NOMO-1 (cell line): ENCODE data around the gene RAPGEF3.

ENCODE experiments used
- DNase-seq, 2 experiments: peaks; one replicate each; lab custom pipeline; 2025; ENCODE audit not compliant: unreplicated experiment in 2 of 2; lab: John Stamatoyannopoulos, UW

The RAPGEF3 gene

GRCh38 chr12:47745485-47746041, 13.1 kb downstream of the RAPGEF3 start:
- no peak for DNase-seq

- no peak for DNase-seq
These were observed 13.8 kb downstream of the RAPGEF3 start for GRCh38 chr12:47744778-47745436.

GRCh38 chr12:47744005-47744651, 14.6 kb downstream of the RAPGEF3 start:
- no peak for DNase-seq

GRCh38 chr12:47743311-47743860, 15.3 kb downstream of the RAPGEF3 start:
- no peak for DNase-seq

- DNase-seq = peak in 1 of 2 experiments; percentile 20
These were observed 16.3 kb downstream of the RAPGEF3 start for GRCh38 chr12:47742253-47742825.

- DNase-seq = peak; percentile 8 to 10
These were observed 17.4 kb downstream of the RAPGEF3 start for GRCh38 chr12:47741340-47741703.

GRCh38 chr12:47740606-47741339, 17.9 kb downstream of the RAPGEF3 start:
- no peak for DNase-seq

GRCh38 chr12:47739979-47740378, 18.7 kb downstream of the RAPGEF3 start:
- no peak for DNase-seq

GRCh38 chr12:47739297-47739696, 19.4 kb downstream of the RAPGEF3 start:
- no peak for DNase-seq

- DNase-seq = no peak
These were observed 20.6 kb downstream of the RAPGEF3 start for GRCh38 chr12:47737936-47738594.

- DNase-seq = no peak
These were observed 21.6 kb downstream of the RAPGEF3 start for GRCh38 chr12:47736877-47737676.

- no peak for DNase-seq
These were observed 22.5 kb downstream of the RAPGEF3 start for GRCh38 chr12:47736216-47736615.

GRCh38 chr12:47735649-47736048, 23.0 kb downstream of the RAPGEF3 start:
- no peak for DNase-seq

GRCh38 chr12:47734725-47735480, 23.8 kb downstream of the RAPGEF3 start:
- no peak for DNase-seq

GRCh38 chr12:47733142-47733541, 25.5 kb downstream of the RAPGEF3 start:
- no peak for DNase-seq

GRCh38 chr12:47732504-47732903, 26.2 kb downstream of the RAPGEF3 start:
- no peak for DNase-seq

- DNase-seq = no peak
These were observed 27.0 kb downstream of the RAPGEF3 start for GRCh38 chr12:47731723-47732122.

- no peak for DNase-seq
These were observed 28.3 kb downstream of the RAPGEF3 start for GRCh38 chr12:47730341-47730744.

GRCh38 chr12:47729233-47729632, 29.4 kb downstream of the RAPGEF3 start:
- DNase-seq = no peak
